GM18867 (cell line): Measurements from ENCODE around the gene SORCS2.

Source experiments
- ATAC-seq: cut with Tn5 transposase; IDR thresholded peaks from one replicate; pipeline ENCODE4 v1.9.1; 2021; ENCODE audit warnings: mild to moderate bottlenecking, moderate library complexity; ENCODE audit not compliant: unreplicated experiment

SORCS2 gene

DNA sequence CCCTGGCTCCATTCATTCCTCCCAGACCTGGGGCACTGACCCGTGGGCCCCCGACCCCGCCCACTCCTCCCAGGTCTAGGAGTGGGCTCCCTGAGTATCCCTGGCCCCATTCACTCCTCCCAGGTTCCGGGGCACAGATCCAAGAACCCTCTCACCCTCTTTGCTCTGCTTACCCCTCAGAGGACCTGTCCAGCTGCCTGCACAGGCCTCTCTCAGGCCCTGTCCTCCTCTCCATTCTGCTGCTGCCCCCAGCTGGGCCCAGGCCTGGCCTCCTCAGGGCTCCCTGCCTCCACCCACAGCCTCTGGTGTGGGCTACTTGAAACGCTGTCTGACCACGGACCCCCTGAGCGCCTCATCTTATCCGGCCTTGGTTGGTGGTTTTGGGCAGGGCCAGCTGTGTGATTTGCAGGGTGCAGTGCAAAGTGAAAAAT, 460.1 kb downstream of the SORCS2 start:
- ATAC-seq, result no peak

DNA sequence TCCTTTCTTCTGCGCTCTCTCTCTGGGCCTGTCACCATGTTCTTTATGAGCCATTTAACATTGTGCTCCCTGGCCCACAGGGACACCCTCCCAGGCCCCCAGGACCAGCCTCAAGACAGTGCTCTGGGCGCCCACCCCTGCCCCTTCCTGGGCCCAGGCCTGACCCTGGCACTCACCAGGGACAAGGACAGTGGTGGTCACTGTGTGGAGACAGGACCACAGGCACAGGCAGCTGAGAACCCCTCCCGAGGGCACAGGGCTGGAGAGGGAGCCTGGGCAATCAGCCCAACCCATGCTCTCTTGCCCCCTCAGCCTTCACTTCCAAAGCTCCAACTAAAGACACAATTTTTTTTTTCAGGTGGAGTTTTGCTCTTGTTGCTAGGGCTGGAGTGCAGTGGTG, 460.6 kb downstream of the SORCS2 start:
- no peak for ATAC-seq

DNA sequence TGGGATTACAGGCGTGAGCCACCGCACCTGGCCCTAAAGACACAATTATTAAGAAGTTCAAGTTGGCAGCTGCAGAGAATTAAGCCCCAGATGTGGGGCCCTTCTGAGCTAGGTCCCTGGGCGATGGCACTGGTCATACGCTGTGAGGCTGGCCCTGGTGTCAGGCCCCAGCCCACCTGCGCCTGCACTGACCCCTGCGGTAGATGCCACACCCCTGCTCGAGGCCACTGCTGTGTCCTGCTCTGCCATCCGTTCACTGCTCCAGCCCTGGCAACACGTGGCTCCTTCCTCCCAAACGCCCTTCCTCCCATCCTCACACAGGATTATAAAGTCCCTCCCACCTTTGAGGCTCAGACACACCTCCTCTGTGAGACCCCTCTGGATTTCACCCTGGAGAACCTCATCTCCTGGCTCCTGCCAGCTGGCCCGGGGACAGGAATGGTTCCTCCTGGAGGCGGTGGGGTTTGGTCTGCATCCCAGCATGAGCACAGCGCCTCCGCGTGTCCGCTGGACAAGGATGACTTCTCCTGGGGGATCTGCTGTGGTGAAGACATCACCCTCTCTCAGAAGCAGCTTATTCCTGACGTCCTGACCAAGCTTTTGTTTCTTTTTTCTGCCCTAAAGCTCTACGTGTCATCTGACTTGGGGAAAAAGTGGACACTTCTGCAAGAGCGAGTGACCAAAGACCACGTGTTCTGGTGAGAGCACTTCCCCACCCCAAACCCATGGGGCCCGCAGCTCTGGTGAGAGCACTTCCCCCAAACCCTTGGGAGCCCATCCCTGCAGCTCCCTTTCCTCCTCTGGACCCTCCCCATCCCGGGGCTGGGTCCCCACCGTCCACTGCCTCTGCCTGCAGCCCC, 461.4 kb downstream of the SORCS2 start:
- ATAC-seq, result no peak

DNA sequence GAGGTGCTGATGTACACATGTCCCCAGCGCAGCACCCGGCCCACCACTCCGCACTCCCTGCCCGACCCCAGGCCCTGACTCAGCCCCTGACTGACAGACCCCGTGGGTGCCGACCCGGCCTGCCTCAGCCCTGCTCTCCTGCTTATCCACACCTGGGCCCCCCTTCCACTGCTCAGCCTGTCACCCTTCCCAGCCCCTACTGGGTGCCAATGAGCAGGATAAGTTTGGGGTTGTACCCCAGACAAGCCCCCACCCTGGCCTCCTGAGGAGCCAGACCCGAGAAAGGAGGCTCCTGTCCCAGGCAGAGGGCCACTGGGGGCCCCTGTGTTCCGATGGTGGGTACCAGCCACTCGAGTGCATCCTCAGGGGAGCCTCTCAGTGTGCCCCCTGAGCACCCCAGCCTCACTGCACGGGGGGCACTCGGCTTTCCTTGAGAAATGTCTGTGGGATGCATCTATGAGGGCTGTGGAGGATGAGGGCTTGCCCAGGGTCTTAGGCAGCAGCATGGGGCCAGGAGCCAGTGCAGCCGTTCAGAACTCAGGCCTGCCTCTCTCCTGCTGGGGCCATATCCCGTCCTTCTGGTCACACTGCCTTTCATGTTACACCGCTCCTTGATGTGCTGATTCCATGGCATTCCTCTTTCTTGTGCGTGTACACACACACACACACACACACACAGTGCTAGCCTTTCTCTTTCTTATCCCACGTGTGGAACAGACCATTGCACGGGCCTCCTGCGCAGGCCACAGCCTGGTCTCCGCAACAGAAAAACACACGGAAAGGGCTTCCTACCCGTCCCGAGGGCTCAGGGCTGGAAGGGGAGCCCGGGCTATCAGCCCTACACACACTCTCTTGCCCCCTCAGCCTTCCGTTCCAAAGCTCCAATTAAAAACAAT, 462.5 kb downstream of the SORCS2 start:
- no peak for ATAC-seq

DNA sequence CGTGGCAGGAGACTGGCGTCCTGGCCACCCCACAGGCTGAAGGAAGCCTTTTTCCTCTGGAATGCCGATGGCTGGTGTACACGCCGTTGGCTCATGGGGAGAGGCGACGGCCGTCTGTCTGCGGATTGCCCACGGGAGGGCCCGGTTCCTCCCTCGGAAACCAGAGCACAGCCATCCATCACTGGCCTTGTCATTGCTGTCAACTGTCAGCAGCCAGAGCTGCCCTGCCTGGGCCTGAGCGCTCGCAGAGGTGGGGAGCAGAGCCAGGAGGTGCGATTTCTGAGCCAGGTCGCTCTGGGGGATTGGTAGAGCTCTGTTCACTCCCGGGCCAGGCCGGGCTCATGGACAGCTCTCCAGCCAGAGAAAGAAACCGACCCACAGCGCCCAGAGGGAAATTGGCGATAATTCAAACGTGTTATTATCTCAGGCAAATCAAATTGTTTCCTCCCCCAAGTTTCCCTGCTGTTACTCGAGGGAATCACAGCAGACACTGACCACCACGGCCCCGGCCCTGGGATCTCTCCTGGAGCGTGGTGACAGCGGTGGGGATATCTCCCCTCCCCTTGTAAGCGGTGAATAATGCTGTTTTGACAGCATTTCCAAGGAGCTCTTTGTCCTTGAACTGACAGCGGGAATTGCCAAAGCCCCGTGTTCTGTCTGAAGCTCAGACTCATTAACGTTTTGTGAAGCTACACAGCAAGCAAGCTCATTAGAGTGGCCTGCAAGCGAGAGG, 463.3 kb downstream of the SORCS2 start:
- no peak for ATAC-seq

DNA sequence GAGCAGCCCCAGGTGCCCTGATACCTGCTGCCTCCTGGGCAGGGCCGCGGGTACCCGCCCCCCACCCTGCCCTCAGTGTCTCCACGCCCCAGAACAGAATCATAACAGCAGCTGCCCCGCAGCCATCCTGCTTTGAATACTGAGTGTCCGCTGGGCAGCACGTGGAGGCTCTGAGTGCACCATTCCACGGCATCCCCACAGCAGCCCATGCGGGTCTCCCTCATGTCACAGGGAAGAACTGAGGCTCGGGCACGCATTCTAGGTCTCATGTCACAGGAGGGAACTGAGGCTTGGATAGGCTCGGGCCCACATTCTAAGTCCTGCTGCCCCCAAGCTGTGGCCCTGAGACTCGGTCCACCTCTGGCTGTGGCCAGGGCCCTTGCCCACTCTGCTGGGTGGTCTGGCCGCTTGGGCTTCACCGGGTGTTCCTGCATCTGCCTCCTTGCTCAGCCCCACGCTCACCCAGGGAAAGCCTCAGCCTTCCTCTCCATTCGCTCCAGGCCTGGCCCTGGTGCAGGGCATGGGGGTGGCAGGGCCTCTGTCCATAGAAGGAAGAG, 464.0 kb downstream of the SORCS2 start:
- ATAC-seq, result no peak

DNA sequence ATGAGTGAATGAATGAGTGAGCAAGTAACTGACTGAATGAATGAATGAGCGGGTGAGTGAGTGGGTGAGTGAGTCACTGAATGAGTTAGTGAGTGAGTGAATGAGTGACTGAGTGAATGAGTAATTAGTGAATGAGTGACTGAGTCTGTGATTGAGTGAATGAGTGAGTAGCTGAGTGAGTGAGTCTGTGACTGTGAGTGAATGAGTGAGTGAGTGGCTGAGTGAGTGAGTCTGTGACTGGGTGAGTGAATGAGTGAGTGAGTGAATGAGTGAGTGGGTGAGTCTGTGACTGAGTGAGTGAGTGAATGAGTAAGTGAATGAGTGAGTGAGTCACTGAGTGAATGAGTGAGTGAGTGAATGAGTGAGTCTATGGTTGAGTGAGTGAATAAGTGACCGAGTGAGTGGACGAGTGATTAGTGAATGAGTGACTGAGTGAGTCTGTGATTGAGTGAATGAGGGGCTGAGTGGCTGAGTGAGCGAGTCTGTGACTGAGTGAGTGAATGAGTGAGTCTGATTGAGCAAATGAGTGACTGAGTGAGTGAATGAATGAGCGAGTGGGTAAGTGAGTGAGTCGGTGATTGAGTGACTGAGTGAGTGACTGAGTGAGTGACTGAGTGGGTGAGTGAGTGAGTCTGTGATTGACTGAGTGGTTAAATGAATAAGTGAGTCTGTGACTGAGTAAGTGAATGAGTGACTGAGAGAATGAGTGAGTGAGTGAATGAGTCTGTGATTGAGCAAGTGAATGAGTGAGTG, 465.4 kb downstream of the SORCS2 start:
- no peak for ATAC-seq

DNA sequence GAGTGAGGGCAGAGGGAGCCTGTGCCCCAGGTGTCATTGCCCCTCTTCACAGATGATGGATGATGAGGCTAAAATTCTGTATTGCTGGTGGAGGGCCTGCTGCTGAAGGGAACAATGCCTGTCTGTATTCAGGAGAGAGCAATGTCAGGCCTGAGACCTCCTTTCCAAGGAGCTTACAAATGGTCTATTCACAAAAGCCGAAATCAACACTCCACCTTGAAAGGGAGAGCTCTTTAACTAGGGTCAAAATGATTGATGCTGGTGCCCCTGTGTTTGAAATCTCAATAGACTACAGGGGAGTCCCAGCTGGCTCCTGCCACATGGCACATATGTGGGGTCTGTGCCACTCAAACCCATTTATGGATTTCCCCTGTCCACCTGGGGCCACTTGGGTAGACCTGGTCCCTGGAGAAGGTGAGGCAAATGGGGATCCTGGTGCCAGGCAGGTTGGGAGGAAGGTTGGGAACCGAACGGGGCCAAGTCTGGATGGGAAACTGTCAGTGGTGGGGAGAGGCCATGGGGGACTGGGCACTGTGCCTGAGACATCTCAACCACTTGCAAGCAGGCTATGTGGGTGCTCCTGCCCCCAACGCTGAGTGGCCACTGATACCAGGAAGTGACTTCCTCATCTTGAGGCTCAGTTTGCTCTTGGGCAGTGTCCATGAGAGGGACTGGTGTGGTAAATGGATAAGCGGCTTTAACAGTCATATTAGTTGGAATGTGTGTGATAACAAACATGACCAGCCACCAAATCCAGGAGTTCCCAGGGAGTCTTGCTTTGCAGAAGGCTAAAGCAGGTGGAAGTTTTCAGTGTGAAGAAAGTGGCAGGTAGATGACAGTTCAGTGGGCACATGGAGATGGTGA, 466.2 kb downstream of the SORCS2 start:
- ATAC-seq, result no peak

DNA sequence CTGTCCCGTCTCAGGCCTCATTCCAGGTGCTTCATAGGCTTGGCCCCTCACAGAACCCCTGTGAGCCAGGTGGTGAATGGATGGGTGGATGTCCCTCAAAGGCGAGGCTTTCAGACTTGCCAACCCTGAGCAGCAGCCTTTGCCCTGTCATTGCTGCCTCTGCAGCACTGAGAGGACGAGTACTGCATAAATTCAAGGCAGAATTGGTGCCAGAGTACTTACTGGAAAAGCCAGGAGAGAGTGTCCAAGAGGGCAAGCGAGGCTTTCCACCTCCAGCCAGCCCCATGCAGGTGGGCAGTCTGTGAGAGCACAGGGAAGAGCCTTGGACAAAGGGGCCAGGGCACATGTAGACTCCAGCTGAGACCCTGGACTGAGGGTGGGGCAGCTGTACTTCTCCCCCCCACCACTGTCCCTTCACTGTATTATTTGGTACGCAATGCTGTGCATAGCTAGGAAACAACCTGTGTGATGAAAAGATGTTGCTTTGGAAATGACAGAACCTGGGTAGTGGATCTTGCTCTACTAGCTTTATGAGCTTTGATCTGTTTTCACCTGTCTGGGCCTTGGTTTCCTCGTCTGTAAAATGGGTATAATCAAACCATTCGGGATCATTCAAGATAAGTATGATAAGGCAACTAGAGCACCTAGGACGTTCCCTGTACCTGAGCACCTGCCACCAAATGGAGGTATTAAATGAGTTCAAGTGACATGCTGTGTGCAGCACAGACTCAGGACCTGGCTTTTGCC, 467.3 kb downstream of the SORCS2 start:
- ATAC-seq, result no peak

DNA sequence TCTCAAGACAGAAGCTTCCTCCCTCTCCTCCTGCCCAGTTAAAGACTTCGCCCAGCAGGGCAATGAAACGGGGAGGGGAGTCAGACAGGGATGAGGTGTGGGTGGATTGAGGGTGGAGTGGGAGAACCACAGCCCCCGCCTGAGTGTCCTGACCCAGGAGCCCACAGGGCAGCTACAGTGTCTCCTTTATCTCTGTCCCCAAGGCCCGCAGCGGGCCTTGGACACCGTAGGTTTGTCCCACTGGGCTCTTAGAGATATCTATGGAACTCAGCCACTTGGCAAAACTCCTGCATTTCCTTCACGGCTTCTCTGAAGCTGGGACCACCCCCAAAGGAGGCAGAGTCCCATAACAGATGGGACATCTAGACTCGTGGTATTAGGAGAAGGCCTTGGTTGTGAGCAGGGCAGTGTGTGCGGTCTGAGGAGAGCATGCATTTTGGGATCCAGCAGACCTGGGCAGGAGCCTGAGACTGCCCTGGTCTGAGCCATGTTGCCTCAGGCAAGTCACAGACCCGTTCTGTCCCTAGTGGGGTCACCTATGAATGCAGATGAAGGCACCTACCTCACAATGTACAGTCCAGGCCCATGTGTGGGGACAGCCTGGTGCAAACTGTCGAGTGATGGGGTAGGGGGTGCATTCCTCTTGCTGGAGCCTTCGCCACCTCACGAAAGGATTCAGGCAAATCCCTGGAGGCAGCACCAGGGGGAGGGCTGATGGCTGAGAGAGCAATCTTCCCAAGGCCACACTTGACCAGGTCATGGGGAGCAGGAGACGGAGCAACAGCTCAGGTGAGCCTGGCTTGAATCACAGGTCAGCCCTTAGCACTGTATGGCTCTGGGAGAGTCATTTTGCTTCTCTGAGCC, 468.1 kb downstream of the SORCS2 start:
- no peak for ATAC-seq

DNA sequence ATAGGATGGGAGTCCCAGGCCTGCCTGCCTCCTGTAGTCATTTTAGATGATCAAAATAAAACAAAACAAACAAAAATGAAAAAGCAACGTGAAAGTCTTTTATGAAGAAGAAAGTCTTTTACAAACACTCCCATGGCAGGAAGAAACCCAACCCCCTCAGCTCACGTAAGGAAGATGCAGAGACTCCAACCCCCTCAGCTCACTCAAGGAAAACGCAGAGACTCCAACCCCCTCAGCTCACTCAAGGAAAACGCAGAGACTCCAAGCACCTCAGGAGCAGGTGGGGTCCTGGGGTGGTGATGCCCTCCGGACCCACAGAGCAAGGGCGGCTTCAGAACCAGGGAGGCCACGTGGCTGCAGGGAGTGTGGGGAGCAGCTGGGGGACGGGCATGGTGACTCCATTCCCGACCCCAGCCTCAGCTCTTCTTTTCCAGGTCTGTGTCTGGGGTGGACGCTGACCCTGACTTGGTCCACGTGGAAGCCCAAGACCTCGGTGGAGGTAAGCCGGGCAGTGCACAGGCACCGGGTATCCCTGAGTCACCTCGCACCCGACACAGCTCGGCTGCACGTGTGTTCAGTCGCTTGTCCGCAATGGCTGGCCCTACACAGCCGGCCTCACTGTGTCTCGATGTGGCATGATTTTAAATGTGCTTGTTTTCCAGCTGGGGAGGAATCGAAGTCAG, 468.9 kb downstream of the SORCS2 start:
- ATAC-seq, result no peak

DNA sequence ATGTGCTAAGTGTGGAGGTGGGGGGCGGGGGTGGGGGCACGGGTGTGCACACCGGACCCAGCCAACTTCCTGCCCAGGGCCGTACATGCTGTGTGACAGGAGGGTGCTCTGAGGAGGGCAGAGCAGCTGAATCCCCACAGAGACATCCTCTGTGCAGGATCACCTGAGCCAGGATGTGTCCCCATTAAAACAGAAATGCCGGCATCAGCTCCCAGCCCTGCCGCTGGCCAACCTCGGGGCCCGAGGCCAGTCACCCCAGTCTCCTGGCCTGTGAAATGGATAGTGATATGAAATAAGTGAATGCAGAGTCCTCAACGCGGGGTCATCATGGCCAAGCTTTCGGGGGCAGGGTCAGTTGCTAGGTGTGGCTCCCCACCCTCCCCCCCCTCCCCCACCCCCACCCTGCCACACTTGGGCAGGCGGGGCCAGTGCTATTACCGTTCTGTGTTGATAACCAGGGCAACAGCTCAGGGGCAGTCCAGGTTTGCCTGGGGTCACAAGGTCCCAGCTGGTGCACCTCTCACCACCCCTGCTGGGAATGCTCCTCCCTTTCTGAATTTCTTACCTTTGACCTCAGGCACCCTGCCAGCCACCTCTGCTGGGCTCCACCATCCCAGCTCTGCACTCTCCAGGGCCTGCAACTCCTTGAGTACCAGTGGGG, 469.6 kb downstream of the SORCS2 start:
- ATAC-seq, result no peak

DNA sequence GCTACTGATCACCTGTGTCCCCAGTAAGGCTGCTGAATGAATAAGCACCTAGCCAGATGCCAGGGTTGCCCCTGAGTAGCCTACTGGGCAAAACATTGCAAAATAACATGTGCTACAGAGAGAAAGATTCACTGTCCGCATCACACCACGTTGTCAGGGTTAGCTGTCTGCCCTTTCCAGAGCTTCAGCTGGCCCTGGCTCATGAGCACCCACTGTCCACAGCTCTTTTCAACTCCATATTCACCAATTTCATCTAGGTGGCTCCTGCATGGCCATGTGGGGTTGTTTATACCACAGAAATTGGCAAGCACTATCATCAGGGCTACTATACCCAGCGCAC, 470.1 kb downstream of the SORCS2 start:
- no peak for ATAC-seq

DNA sequence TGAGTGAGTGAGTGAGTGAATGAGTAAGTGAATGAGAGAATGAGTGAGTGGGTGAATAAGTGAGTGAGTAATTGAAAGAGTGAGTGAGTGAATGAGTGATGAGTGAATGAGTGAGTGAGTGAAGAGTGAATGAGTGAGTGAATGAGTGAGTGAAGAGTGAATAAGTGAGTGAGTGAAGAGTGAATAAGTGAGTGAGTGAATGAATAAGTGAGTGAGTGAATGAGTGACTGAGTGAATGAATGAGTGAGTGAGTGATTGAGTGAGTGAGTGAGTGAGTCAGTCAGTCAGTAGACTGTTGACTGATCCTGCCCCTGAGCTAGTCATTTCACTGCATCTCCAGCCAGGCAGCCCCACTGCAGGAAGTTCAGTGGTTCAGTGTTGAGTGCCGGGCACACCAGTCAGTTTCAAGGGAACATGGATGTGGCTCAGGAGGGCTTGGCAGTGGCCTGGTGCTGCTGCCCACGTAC, 470.8 kb downstream of the SORCS2 start:
- no peak for ATAC-seq

DNA sequence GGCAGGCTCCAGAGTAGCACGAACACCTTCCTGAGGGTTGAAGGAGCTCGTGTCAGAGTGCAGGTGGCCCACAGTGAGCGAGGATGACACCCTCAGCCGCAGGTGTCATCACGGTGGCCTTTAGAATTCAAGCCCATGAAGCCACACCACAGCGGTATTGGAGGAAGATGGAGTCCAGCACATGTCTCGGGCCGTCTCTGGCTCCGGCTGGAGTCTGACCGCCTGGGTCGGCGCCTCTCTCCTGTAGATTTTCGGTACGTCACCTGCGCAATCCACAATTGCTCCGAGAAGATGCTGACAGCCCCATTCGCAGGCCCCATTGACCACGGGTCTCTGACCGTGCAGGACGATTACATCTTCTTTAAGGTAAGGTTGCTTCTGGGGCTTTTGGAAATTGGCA, 471.8 kb downstream of the SORCS2 start:
- no peak for ATAC-seq

DNA sequence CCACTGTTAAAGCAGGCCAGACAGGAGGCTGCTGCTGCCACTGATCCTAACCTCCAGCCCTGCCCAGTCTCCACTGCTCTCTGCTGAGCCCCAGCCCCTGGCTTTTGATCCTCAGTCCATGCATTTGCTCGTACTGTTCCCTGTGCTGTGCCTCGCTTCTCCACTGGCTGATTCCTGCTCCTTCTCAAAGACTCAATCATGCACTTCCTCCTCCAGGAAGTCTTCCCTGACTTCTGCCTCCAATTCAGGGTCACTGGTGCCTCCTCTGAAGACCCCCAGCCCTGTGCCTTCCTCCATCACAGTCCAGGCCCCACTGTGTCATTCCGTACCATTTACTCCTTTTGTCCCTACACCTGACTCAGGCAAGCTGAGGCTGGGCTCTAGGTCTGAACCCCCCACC, 473.0 kb downstream of the SORCS2 start:
- no peak for ATAC-seq

DNA sequence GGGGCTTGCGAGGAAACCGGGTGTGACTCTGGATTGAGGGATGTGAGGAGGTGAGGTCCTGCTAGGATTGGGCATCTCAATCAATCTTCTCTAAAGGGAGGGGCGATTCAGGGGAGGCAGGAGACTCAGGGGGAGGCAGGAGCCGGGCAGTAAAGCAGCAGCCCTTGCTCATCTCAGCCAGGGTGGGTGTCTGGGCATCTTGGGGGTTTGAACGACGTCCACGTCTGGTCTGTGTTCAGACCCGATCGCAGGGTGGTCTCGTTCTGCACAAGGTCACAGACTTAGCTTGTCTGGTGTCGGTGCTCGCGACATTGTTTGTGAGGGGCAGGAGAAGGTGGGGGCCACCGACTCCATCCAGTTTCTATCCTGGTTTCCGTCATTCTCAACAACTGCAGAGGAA, 473.7 kb downstream of the SORCS2 start:
- ATAC-seq, result no peak
